HG03520 (cell line): ENCODE data around the gene PVRIG.
"Not testable (repeated sequence)": the region's sequence is repeated elsewhere in the genome, so short reads cannot be mapped to it uniquely, and the experiment has no call there.

Experiments
- ATAC-seq: cut with Tn5 transposase; IDR thresholded peaks from one replicate; pipeline ENCODE4 v1.9.1; 2021; ENCODE audit warnings: mild to moderate bottlenecking, moderate library complexity; ENCODE audit not compliant: unreplicated experiment

Gene PVRIG

GRCh38 chr7:100219801-100220585 lies at the start of gene PVRIG:
Gene PVRIG (plus strand): TSS chr7:100219949. CDS start chr7:100219971, 22 bp downstream.
- not testable (repeated sequence) for ATAC-seq

- no peak for ATAC-seq
These were observed 49.5 kb upstream of the PVRIG start for GRCh38 chr7:100170101-100170897.

- ATAC-seq = no peak
These were observed 48.6 kb upstream of the PVRIG start for GRCh38 chr7:100171087-100171681.

- no peak for ATAC-seq
These were observed 47.9 kb upstream of the PVRIG start for GRCh38 chr7:100171840-100172239.

DNA sequence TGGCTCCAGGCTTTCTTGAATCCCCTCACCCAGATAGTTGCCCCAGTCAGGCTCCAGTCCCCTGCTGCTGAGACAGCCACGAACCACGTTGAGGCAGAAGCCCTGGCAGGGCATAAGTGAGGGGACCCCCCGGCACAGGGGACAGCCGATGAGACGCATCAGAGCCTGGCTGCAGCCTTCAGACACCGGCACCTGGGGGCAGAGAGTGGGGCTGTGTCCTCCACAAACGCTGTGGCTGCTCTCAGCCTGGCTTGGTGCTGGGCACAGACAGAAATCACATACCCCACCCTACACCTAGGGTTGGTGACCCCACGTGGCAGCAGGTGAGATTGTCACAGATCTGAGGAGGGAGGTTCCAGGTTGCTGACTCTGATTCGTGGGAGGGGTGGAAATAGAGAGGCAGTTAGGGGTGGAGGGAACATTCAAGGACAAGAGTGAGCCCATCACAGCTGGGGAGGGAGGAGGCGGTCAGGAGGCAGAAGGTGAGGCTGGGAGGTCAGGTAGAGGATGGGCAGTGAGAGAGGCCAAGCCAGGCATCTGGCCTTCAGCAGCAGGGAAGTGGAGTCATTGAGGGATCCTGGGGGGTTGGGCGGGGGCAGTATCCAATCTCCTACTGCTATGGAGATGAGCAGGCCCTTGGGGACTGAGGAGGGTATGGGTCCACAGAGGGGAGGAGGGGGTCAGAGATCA lies 45.8 kb upstream of the PVRIG start:
- no peak for ATAC-seq

- ATAC-seq = no peak
These were observed 45.2 kb upstream of the PVRIG start for GRCh38 chr7:100174582-100174981.

GRCh38 chr7:100175296-100175935 lies 44.3 kb upstream of the PVRIG start:
- no peak for ATAC-seq

DNA sequence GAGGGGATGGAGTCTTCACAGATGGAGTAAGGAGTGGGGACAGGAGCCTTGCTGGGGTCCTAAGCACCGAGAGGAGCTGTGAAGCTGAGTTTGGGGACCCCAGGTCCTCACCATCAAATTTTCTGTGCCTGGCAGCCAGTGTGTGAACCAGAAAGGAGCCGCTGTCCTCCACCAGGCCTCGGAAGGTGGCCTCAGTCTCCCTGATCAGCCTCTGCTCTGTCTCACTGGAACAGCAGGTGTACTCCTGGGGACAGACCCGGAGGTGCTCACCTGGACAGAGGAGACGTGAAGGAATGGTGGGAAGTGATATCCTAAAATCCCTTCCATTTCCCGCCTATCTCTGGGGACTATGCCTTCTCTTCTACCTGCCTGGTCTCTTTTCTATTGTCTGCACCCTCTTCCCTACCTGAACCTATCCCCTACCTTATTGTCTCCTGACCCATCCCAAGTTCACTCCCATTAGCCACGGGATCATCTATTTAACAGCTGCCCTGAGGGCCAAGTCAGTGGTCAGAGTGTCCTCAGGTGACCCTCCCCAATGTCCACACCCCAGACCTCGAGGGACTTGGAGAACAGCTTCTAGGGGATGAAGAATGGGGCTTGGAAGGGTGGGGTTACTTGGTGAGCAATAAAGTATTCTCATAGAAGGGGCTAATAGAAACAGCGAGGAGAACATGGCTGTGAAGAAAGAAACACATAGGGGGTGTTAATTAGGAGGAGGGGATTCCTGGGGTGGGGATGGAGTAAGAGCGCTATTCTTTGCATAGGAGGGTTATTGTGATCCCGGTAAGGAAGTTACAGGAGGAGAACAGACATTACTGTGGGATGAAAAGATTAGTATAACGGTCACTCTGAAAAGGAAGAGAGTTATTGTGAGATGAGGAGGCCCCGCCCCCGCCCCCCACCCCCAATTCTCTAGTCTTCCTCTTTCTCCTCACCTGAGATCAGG lies 43.4 kb upstream of the PVRIG start:
- ATAC-seq = no peak

GRCh38 chr7:100177045-100178001 lies 42.4 kb upstream of the PVRIG start, which contains the start of the genes GPC2 and STAG3:
Gene GPC2 (minus strand): TSS chr7:100177381. CDS start chr7:100177199, 182 bp downstream.
Gene STAG3 (plus strand): TSS chr7:100177918. CDS start chr7:100180557, 2,639 bp downstream.
- ATAC-seq = peak; percentile 76

- not testable (repeated sequence) for ATAC-seq
These were observed 39.7 kb upstream of the PVRIG start for GRCh38 chr7:100180084-100180483.

DNA sequence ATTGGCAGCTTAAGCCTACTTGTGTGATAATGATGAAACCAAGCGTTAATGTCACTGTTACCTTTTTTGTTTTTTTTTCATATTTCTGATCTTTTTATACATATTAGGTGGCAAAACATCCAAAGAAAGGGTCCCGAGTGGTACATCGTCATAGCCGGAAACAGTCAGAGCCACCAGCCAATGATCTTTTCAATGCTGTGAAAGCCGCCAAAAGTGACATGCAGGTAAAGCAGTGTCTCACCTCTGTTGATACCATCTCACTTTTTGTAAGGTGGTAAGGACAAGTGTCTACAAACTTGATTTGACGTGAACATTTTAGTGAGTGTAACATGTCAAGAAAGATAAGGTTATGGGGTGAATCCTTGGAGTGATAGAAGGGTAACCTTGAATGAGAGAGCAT lies 37.1 kb upstream of the PVRIG start:
- not testable (repeated sequence) for ATAC-seq

GRCh38 chr7:100183090-100183489 lies 36.7 kb upstream of the PVRIG start:
- not testable (repeated sequence) for ATAC-seq

DNA sequence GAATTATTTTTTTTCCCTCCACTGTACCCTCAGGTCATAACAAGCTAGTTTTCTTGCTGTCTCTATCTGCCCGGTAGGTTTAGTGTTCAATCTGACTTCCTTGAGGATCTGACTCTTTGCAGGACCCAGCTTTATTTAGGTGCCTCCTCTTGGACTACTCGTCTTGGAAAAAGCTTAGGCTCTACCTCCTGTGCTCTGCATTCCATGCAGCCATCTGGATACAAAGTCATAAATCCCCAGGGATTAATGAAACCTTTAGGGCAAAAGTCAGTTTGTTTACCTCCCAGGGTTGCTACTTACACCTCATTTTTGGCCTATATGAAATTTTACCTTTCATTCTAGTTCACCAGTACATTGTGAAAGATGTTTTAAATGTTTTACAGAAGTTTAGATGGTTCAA lies 34.0 kb upstream of the PVRIG start:
- ATAC-seq = no peak

GRCh38 chr7:100189061-100189460 lies 30.7 kb upstream of the PVRIG start:
- ATAC-seq = no peak

GRCh38 chr7:100190048-100190711 lies 29.6 kb upstream of the PVRIG start:
- no peak for ATAC-seq

GRCh38 chr7:100191775-100192174 lies 28.0 kb upstream of the PVRIG start:
- ATAC-seq = no peak

- ATAC-seq = not testable (repeated sequence)
These were observed 27.4 kb upstream of the PVRIG start for GRCh38 chr7:100192281-100192862.
